ENCODE data around the gene IP6K1. TPM values are rescaled to one million over a fixed set of nuclear protein-coding genes. Genes with fewer than 3 reads are reported as not detected.
A peak's percentile ranks its signal among the peaks of the same experiment; 100 is the strongest.

IP6K1 gene
- total RNA-seq, 1 donor = 29.6 TPM

GRCh38 chr3:49681543-49681942, 104.8 kb downstream of the IP6K1 start:
- TF ChIP-seq CTCF (IDR thresholded peaks at IDR 0.05; ENCODE audit: insufficient read depth, low read length) = no peak
- no peak for DNase-seq (ENCODE audit: low read depth)
- no peak overlapping the region for H3K4me3 ChIP-seq (ENCODE audit: low read depth, low read length)

- TF ChIP-seq CTCF (IDR thresholded peaks at IDR 0.05; ENCODE audit: insufficient read depth, low read length) = no peak
- no peak overlapping the region for H3K4me3 ChIP-seq (ENCODE audit: low read depth, low read length)
Measured at GRCh38 chr3:49681232-49681522, 105.2 kb downstream of the IP6K1 start.

GRCh38 chr3:49680493-49681231, 105.7 kb downstream of the IP6K1 start:
- H3K4me3 ChIP-seq (ENCODE audit: low read depth, low read length) = no peak overlapping the region
- no peak for DNase-seq (ENCODE audit: low read depth)
- no peak for TF ChIP-seq CTCF (IDR thresholded peaks at IDR 0.05; ENCODE audit: insufficient read depth, low read length)

More at GRCh38 chr3:49681232-49681522, 105.2 kb downstream of the IP6K1 start:
- no peak for DNase-seq (ENCODE audit: low read depth)

GRCh38 chr3:49675912-49676311, 110.4 kb downstream of the IP6K1 start:
- no peak for DNase-seq (ENCODE audit: low read depth)
- TF ChIP-seq CTCF (IDR thresholded peaks at IDR 0.05; ENCODE audit: insufficient read depth, low read length) = no peak
- H3K4me3 ChIP-seq (ENCODE audit: low read depth, low read length) = no peak overlapping the region

- peak overlapping the region; percentile 85 for H3K4me3 ChIP-seq (ENCODE audit: low read depth, low read length)
- no peak for DNase-seq (ENCODE audit: low read depth)
- TF ChIP-seq CTCF (IDR thresholded peaks at IDR 0.05; ENCODE audit: insufficient read depth, low read length) = no peak
Measured at GRCh38 chr3:49674497-49674983, 111.8 kb downstream of the IP6K1 start.

Small RNA genes lying within 50 kb of the gene (small RNA-seq; reads per million reads assigned to genes)
- gene AMIGO3 = not detected
- gene COX6CP14 = not detected

Other genes with a start within 250 kb of the IP6K1 start
- 0.08 and 0.27 TPM in 2 replicates for gene BSN, start 232.1 kb downstream of the IP6K1 start, total RNA-seq (ENCODE audit: low replicate concordance)
- gene APEH, start 112.2 kb downstream of the IP6K1 start, total RNA-seq (ENCODE audit: low replicate concordance) = 41.1 and 87.7 TPM in 2 replicates
- 2.9 and 4.7 TPM in 2 replicates for gene MST1, start 97.1 kb downstream of the IP6K1 start, total RNA-seq (ENCODE audit: low replicate concordance)
- gene RNF123, start 97.0 kb downstream of the IP6K1 start, total RNA-seq (ENCODE audit: low replicate concordance) = 19.4 and 22.7 TPM in 2 replicates
- 0.27 and 0.65 TPM in 2 replicates for gene AMIGO3, start 66.9 kb downstream of the IP6K1 start, total RNA-seq (ENCODE audit: low replicate concordance)
- gene GMPPB, start 62.6 kb downstream of the IP6K1 start, total RNA-seq (ENCODE audit: low replicate concordance) = 14.3 and 31.0 TPM in 2 replicates
- gene CDHR4, start 13.3 kb upstream of the IP6K1 start, total RNA-seq (ENCODE audit: low replicate concordance) = 0.09 TPM in 1 of 2 replicates, not detected in the other
- gene INKA1, start 16.7 kb upstream of the IP6K1 start, total RNA-seq (ENCODE audit: low replicate concordance) = 4.4 and 9.5 TPM in 2 replicates
- gene UBA7, start 27.4 kb upstream of the IP6K1 start, total RNA-seq (ENCODE audit: low replicate concordance) = 22.8 and 69.4 TPM in 2 replicates
- 1.3 and 7.7 TPM in 2 replicates for gene TRAIP, start 70.0 kb upstream of the IP6K1 start, total RNA-seq (ENCODE audit: low replicate concordance)
- gene CAMKV, start 83.4 kb upstream of the IP6K1 start, total RNA-seq (ENCODE audit: low replicate concordance) = not detected in 2 replicates
- 0.81 and 1.3 TPM in 2 replicates for gene MST1R, start 117.3 kb upstream of the IP6K1 start, total RNA-seq (ENCODE audit: low replicate concordance)
- gene MON1A, start 143.3 kb upstream of the IP6K1 start, total RNA-seq (ENCODE audit: low replicate concordance) = 3.4 and 12.8 TPM in 2 replicates
- gene RBM6, start 153.6 kb upstream of the IP6K1 start, total RNA-seq (ENCODE audit: low replicate concordance) = 48.5 and 82.5 TPM in 2 replicates

Measured in fibroblast of the aortic adventitia (primary cell).